ENCODE measurements around the gene RNF167.
A peak's percentile ranks its signal among the peaks of the same experiment; 100 is the strongest.
"Not testable (repeated sequence)": the region's sequence is repeated elsewhere in the genome, so short reads cannot be mapped to it uniquely, and the experiment has no call there.

The RNF167 gene

GRCh38 chr17:4903051-4903818 lies 36.8 kb upstream of the RNF167 start, which contains the start of gene CHRNE:
TSS of gene CHRNE (minus strand) at chr17:4903098. CDS start at chr17:4903063, 35 bp downstream.
- DNase-seq, result peak; percentile 92

GRCh38 chr17:4906642-4907041 lies 33.4 kb upstream of the RNF167 start:
- not testable (repeated sequence) for DNase-seq

GRCh38 chr17:4908301-4908700 lies 31.8 kb upstream of the RNF167 start:
- no peak for DNase-seq

GRCh38 chr17:4908711-4909496 lies 31.2 kb upstream of the RNF167 start:
- DNase-seq, result peak; percentile 96

- peak; percentile 21 for DNase-seq
Observed at GRCh38 chr17:4913994-4914393, 26.1 kb upstream of the RNF167 start.

- DNase-seq, result not testable (repeated sequence)
Observed at GRCh38 chr17:4914551-4914950, 25.5 kb upstream of the RNF167 start.

- DNase-seq, result peak; percentile 25
Observed at GRCh38 chr17:4919511-4920047, 20.5 kb upstream of the RNF167 start.

GRCh38 chr17:4920351-4921048 lies 19.6 kb upstream of the RNF167 start:
- DNase-seq, result peak; percentile 29

- DNase-seq, result no peak
Observed at GRCh38 chr17:4921320-4921719, 18.7 kb upstream of the RNF167 start.

- DNase-seq, result not testable (repeated sequence)
Observed at GRCh38 chr17:4926577-4927335, 13.3 kb upstream of the RNF167 start.

GRCh38 chr17:4928881-4929280 lies 11.2 kb upstream of the RNF167 start:
- DNase-seq, result no peak

GRCh38 chr17:4931963-4932362 lies 8.1 kb upstream of the RNF167 start, which contains the start of gene GP1BA:
TSS of gene GP1BA (plus strand) at chr17:4932277. CDS start at chr17:4932605, 328 bp downstream.
- peak; percentile 40 for DNase-seq

GRCh38 chr17:4932756-4933155 lies 7.3 kb upstream of the RNF167 start:
- no peak for DNase-seq

GRCh38 chr17:4933646-4934045 lies 6.4 kb upstream of the RNF167 start:
- DNase-seq, result no peak

GRCh38 chr17:4934173-4934979 lies 5.7 kb upstream of the RNF167 start:
- DNase-seq, result peak; percentile 92

GRCh38 chr17:4935650-4936049 lies 4.4 kb upstream of the RNF167 start:
- no peak for DNase-seq

GRCh38 chr17:4936436-4936835 lies 3.6 kb upstream of the RNF167 start:
- no peak for DNase-seq

- DNase-seq, result no peak
Observed at GRCh38 chr17:4937553-4937952, 2.5 kb upstream of the RNF167 start.

GRCh38 chr17:4938069-4938491 lies 2.0 kb upstream of the RNF167 start:
- no peak for DNase-seq

- peak; percentile 69 for DNase-seq
Observed at GRCh38 chr17:4938688-4939545, 1.2 kb upstream of the RNF167 start.

- no peak for DNase-seq
Observed at GRCh38 chr17:4939546-4939795, 597 bp upstream of the RNF167 start.
